Central memory CD8-positive, alpha-beta T cell (primary cell): Measurements from ENCODE around the gene ZNF467.
A peak's percentile ranks its signal among the peaks of the same experiment; 100 is the strongest.

ENCODE experiments used
- ATAC-seq: fragments of 150-1000 bp; cut with Tn5 transposase; replicated peaks from 2 replicates; pipeline ENCODE4 v1.10.0; 2022; ENCODE audit warnings: mild to moderate bottlenecking, moderate FRiP score, moderate number of reproducible peaks; ENCODE audit not compliant: poor library complexity, severe bottlenecking; ENCODE audit errors: extremely low read depth
- DNase-seq, 2 donors: peaks; one replicate each; pipeline ENCODE4 v3.0.0; 2021; ENCODE audit warnings: low spot score in 2 of 2
- H3K27ac Mint-ChIP-seq: one replicate; pipeline ENCODE4 v1.8.0; 2022; ENCODE audit warnings: low read depth, mild to moderate bottlenecking, moderate library complexity, mixed read lengths
- H3K27me3 Mint-ChIP-seq: one replicate; pipeline ENCODE4 v1.8.0; 2022; ENCODE audit warnings: mixed read lengths
- H3K36me3 Mint-ChIP-seq: one replicate; pipeline ENCODE4 v1.8.0; 2022; ENCODE audit warnings: mild to moderate bottlenecking, moderate library complexity, mixed read lengths; ENCODE audit not compliant: insufficient read depth
- H3K4me1 Mint-ChIP-seq: one replicate; pipeline ENCODE4 v1.8.0; 2022; ENCODE audit warnings: mixed read lengths
- H3K4me3 Mint-ChIP-seq: one replicate; pipeline ENCODE4 v1.8.0; 2022; ENCODE audit warnings: mild to moderate bottlenecking, moderate library complexity, mixed read lengths
- H3K9me3 Mint-ChIP-seq: one replicate; pipeline ENCODE4 v1.8.0; 2022; ENCODE audit warnings: mixed read lengths

ZNF467 gene

GRCh38 chr7:149790146-149790548 is 16.8 kb upstream of the ZNF467 start:
- ATAC-seq (no peak), DNase-seq (no peak)
- H3K9me3 Mint-ChIP-seq = no peaks in the 10 kb centered on the region
- peaks cover 62% of the 10 kb centered on the region for H3K27me3 Mint-ChIP-seq
- H3K4me1 Mint-ChIP-seq = no peaks in the 10 kb centered on the region
- no peak overlapping the region for H3K27ac Mint-ChIP-seq
- no peaks in the 10 kb centered on the region for H3K36me3 Mint-ChIP-seq
- no peak overlapping the region for H3K4me3 Mint-ChIP-seq

- peaks cover 51% of the 10 kb centered on the region for H3K27me3 Mint-ChIP-seq
- no peaks in the 10 kb centered on the region for H3K4me1 Mint-ChIP-seq
- DNase-seq = no peak
- ATAC-seq = no peak
- no peak overlapping the region for H3K27ac Mint-ChIP-seq
- H3K4me3 Mint-ChIP-seq = no peak overlapping the region
- no peaks in the 10 kb centered on the region for H3K36me3 Mint-ChIP-seq
- H3K9me3 Mint-ChIP-seq = no peaks in the 10 kb centered on the region
These were observed 15.7 kb upstream of the ZNF467 start for GRCh38 chr7:149789101-149789500.

GRCh38 chr7:149788300-149788851 is 15.0 kb upstream of the ZNF467 start:
- no peaks in the 10 kb centered on the region for H3K4me1 Mint-ChIP-seq
- no peak for ATAC-seq
- H3K9me3 Mint-ChIP-seq = no peaks in the 10 kb centered on the region
- H3K36me3 Mint-ChIP-seq = no peaks in the 10 kb centered on the region
- peaks cover 45% of the 10 kb centered on the region for H3K27me3 Mint-ChIP-seq
- H3K4me3 Mint-ChIP-seq = no peak overlapping the region
- DNase-seq = no peak
- H3K27ac Mint-ChIP-seq = no peak overlapping the region

GRCh38 chr7:149787428-149788299 is 14.3 kb upstream of the ZNF467 start:
- Mint-ChIP-seq H3K27ac (no peak overlapping the region), H3K4me3 (no peak overlapping the region), H3K4me1 (no peaks in the 10 kb centered on the region), H3K9me3 (no peaks in the 10 kb centered on the region), H3K36me3 (no peaks in the 10 kb centered on the region), H3K27me3 (peaks cover 38% of the 10 kb centered on the region)
- DNase-seq (no peak), ATAC-seq (peak; percentile 50)

- Mint-ChIP-seq H3K27ac (no peak overlapping the region), H3K9me3 (no peaks in the 10 kb centered on the region), H3K4me3 (no peak overlapping the region), H3K27me3 (peaks cover 26% of the 10 kb centered on the region), H3K36me3 (no peaks in the 10 kb centered on the region), H3K4me1 (no peaks in the 10 kb centered on the region)
- ATAC-seq (no peak), DNase-seq (no peak)
These were observed 12.6 kb upstream of the ZNF467 start for GRCh38 chr7:149785983-149786382.

- DNase-seq (no peak), ATAC-seq (no peak)
- Mint-ChIP-seq H3K27ac (no peak overlapping the region), H3K9me3 (no peaks in the 10 kb centered on the region), H3K4me3 (no peak overlapping the region), H3K36me3 (no peaks in the 10 kb centered on the region), H3K4me1 (no peaks in the 10 kb centered on the region), H3K27me3 (peaks cover 26% of the 10 kb centered on the region)
These were observed 12.0 kb upstream of the ZNF467 start for GRCh38 chr7:149785402-149785801.

- no peaks in the 10 kb centered on the region for H3K36me3 Mint-ChIP-seq
- DNase-seq (no peak), ATAC-seq (no peak)
- H3K9me3 Mint-ChIP-seq = no peaks in the 10 kb centered on the region
- H3K4me1 Mint-ChIP-seq = no peaks in the 10 kb centered on the region
- no peak overlapping the region for H3K4me3 Mint-ChIP-seq
- peaks cover 14% of the 10 kb centered on the region for H3K27me3 Mint-ChIP-seq
- no peak overlapping the region for H3K27ac Mint-ChIP-seq
These were observed 10.8 kb upstream of the ZNF467 start for GRCh38 chr7:149784251-149784608.

- H3K9me3 Mint-ChIP-seq = no peaks in the 10 kb centered on the region
- no peaks in the 10 kb centered on the region for H3K36me3 Mint-ChIP-seq
- no peak for DNase-seq
- no peak overlapping the region for H3K27ac Mint-ChIP-seq
- no peak overlapping the region for H3K4me3 Mint-ChIP-seq
- peaks cover 8% of the 10 kb centered on the region for H3K27me3 Mint-ChIP-seq
- no peaks in the 10 kb centered on the region for H3K4me1 Mint-ChIP-seq
- no peak for ATAC-seq
These were observed 10.2 kb upstream of the ZNF467 start for GRCh38 chr7:149783386-149784250.

- no peak overlapping the region for H3K27ac Mint-ChIP-seq
- H3K9me3 Mint-ChIP-seq = no peaks in the 10 kb centered on the region
- H3K36me3 Mint-ChIP-seq = no peaks in the 10 kb centered on the region
- peaks cover under 1% of the 10 kb centered on the region for H3K27me3 Mint-ChIP-seq
- H3K4me3 Mint-ChIP-seq = no peak overlapping the region
- DNase-seq (no peak), ATAC-seq (no peak)
- no peaks in the 10 kb centered on the region for H3K4me1 Mint-ChIP-seq
These were observed 9.4 kb upstream of the ZNF467 start for GRCh38 chr7:149782682-149783345.

- Mint-ChIP-seq H3K27me3 (no peaks in the 10 kb centered on the region), H3K36me3 (no peaks in the 10 kb centered on the region), H3K9me3 (no peaks in the 10 kb centered on the region), H3K4me1 (no peaks in the 10 kb centered on the region), H3K4me3 (no peak overlapping the region), H3K27ac (no peak overlapping the region)
- DNase-seq (no peak), ATAC-seq (no peak)
These were observed 8.5 kb upstream of the ZNF467 start for GRCh38 chr7:149781921-149782320.

- DNase-seq (no peak), ATAC-seq (no peak)
- Mint-ChIP-seq H3K9me3 (no peaks in the 10 kb centered on the region), H3K4me1 (no peaks in the 10 kb centered on the region), H3K27me3 (no peaks in the 10 kb centered on the region), H3K36me3 (no peaks in the 10 kb centered on the region), H3K27ac (no peak overlapping the region), H3K4me3 (no peak overlapping the region)
These were observed 7.4 kb upstream of the ZNF467 start for GRCh38 chr7:149780636-149781419.

GRCh38 chr7:149780056-149780455 is 6.7 kb upstream of the ZNF467 start:
- no peak for DNase-seq
- no peaks in the 10 kb centered on the region for H3K27me3 Mint-ChIP-seq
- no peaks in the 10 kb centered on the region for H3K36me3 Mint-ChIP-seq
- ATAC-seq = no peak
- no peak overlapping the region for H3K4me3 Mint-ChIP-seq
- H3K9me3 Mint-ChIP-seq = no peaks in the 10 kb centered on the region
- no peaks in the 10 kb centered on the region for H3K4me1 Mint-ChIP-seq
- H3K27ac Mint-ChIP-seq = no peak overlapping the region
